ENCODE results near the gene SMYD3.
"Not testable (repeated sequence)": the region's sequence is repeated elsewhere in the genome, so short reads cannot be mapped to it uniquely, and the experiment has no call there.

Gene SMYD3

DNA sequence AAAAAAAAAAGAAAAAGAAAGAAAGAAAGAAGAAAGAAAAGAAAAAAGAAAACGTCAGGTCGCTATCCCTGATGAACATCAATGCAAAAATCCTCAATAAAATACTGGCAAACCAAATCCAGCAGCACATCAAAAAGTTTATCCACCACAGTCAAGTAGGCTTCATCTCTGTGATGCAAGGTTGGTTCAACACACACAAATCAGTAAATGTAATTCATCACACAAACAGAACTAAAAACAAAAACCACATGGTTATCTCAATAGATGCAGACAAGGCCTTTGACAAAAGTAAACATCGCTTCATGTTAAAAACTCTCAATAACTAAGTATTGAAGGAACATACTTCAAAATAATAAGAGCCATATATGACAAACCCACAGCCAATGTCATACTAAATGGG lies 779.0 kb downstream of the SMYD3 start:
- DNase-seq: not testable (repeated sequence)

DNA sequence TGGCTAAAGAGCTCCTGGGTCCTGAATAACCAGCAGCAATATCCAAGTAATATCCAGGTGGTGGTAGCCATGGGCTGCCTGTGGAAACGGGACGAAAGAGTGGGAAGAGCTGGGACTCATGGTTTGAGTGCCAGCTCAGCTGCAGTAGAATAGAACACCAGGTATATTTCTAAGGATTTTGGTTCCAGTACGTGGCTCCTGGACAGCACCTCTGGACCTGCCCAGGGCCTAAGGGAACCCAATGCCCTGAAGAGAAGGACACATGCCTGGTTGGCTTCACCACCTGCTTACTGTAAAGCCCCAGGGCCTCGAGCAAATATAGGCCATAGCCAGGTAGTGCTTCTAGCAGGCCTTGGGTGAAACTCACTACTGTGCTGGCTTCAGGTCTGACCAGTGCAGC lies 785.6 kb downstream of the SMYD3 start:
- DNase-seq: no peak

DNA sequence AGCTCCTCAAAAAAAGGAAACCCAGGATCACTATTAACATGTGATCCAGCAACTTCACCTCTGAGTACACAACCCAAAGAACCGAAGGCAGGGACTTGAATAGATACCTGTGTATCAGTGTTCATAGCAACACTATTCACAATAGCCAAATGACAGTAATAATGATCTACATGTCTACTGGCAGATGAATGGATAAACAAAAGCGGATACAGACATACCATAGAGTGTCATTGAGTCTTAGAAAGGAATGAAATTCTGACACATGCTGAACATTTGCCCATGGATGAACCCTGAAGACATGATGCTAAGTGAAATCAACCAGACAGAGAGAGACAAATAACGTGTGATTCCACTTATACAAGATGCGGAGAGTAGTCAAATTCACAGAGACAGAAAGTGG lies 788.1 kb downstream of the SMYD3 start:
- no peak for DNase-seq

DNA sequence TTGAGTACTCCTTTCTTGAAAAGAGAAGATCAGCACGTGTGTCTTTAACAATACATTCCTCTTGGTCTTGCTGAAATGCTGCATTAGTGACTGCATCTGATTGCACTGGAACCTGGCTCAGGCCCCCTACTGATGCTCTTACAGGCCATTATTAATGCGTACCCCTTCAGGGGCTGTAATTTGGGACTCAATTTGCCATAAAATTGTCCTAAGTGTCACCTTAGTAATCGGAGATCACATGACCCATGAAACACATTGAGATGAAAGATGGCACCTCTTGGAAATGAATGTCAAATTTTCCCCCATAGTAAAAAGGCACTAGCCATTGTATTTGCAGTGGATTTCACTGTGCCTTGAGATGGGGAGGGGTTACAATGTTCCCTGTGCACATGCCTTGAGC lies 789.0 kb downstream of the SMYD3 start:
- DNase-seq: no peak

DNA sequence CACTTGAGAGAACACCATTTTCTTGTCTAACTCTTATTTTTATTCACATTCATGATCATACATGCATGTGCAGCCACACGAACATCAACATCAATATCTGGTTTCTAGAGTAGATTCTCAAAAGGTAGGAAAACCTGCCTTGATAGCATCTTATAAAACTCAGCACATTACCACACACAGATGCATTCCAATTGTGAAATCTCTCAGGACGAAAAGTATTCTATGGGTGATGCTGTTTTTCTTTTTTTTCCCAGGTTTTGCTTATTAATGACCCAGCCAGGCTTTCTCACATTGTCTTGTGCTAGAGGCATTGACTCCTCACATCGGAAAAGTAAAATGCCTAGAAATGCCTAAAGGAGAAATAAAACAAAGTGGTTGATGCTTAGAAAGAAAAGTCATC lies 789.5 kb downstream of the SMYD3 start:
- DNase-seq: no peak

DNA sequence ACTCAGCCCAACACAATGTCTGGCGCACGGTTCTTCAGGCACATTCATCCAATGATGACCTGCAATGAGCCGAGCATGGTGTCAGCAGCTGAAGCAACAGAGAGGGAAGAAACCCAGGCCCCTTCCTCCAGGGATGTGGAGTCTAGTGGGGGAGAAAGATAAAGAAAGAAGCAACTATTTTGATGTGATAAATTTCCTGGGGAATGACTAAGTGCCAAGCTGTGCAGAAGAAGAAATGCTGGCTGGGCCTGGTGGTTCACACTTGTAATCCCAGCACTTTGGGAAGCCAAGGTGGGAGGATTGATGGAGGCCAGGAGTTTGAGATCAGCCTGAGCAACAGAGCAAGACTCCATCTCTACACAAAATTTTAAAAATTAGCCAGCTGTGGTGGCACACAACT lies 790.5 kb downstream of the SMYD3 start:
- no peak for DNase-seq

DNA sequence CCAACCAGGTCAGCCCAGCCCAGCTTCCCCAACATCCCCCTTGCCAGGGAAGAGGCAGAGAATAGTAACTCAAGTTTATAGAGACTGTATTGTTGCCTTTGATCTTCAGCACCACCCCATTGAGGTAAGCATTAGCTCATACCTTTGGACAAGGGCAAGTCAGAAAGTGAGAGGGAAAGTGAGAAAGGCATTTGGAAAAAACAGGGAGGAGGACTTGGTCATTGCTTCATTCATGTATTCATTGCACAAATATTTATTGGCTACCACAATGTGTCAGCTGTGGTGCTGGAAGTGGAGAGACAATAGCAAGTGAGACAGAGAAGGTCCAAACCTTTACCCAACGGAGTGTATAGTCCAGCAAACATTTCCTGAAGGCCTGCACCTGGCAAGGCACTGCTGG lies 791.1 kb downstream of the SMYD3 start:
- DNase-seq: no peak

DNA sequence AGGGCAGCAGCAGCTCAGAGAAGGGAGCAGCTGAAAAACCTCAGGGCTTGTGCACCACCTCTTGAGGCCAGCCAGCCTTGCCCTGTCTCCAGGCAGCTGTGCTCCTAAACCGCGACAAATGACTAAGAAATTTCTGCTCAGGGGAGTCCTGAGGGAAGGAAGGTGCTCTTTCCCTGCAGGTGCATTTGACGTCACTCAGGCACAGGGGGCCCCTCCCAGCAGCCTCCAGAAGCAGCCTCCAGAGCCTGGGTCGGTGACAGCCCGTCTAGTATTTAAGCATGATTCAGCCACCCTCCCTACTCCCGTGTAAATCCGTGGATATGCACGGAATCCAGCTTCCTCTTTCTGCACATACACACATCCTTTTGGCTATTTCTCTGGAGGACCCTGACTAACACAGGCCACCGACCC lies 791.8 kb downstream of the SMYD3 start:
- no peak for DNase-seq

DNA sequence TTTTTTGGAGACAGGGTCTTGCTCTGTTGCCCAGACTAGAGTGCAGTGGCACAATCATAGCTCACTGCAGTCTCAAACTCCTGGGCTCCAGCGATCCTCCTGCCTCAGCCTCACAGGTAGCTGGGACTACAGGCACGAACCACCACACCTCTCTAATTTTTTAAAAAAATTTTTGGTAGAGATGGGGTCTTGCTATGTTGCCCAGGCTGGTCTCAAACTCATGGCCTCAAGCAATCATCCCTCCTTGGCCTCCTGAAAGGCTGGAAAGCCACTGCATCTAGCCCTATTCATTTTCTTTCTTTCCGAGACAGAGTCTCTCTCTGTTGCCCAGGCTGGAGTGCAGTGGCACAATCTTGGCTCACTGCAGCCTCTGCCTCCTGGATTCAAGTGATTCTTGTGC lies 793.1 kb downstream of the SMYD3 start:
- not testable (repeated sequence) for DNase-seq

DNA sequence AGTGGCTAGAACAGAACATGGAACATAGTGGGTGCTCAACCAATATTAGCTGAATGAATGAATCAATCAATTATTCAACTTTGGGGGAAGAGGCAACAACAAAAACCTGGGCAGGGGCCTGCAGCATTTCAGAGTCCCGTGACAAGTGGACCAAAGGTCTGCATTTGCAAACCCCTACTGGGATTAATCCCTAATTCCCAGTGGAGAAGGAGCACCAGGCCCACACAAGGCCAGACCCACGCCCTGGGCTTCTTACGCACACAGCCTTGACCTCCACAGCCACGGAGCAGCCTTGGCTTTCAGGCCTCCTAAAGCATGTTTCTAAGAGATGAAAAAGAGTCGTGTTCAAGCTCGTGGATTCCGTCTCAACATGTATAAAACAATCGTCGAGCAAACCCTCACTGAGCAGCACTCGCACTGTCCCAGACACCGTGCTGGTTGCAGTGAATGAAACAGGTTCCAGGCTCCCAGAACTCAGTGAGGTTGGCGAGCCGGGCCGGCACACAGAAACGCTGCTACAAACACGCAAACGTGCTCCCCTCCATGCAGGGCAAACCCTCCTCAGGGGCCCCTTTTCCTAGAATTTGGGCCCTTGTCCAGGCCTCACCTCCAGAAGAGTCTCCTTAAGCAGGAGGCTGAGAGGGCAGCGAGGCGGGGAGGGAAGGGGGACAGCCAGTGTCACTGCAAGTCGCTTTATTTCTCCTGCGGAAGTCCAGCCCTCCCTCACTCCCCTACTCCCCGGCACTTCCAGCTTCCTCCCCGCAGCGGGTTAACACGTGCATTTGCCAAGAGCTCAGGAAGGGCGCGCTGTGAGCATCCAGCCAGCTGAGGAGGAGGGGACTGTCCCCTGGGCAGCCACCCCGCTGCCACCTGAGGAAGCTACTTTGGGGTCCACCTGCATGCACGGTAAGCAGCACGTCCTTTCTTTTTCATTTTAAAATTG lies 795.8 kb downstream of the SMYD3 start:
- DNase-seq: no peak

DNA sequence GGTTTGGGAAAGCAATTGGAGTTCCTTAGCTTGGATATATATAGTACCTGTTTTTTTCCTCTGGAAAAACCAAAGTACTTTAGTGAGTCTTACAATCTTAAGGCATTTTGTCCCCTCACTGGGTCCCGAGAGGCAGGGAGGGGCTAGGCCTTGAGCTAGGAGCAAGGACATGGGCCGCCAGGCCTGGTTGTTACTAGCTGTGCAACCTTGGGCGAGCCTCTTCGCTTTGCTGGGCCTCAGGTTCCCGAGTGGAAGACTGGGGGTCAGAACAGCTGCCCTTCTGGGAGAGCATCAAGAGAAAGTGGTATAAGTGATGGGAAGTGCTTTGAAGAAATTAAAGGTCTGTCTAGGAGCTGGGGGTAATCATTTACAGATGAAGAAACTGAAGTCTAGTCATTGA lies 799.1 kb downstream of the SMYD3 start:
- DNase-seq: no peak

DNA sequence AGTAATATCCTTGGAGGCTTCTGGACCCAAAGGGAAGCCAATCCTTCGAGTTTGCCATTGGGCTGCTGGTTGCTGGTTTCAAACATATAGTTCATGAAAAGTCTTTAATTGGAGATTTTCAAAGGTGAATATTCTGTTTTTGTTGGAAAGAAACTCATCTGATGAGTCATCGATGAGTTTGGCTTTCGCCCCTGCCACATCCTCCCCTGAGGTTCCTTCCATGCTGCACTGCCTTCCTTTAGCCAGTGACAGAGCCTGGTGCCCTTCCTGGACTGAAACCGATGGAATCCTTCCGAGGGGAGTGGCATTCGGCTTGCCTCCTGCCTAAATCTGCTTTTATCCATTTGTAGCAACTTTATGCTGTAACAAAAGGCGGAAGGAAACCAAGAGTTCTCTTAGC lies 802.3 kb downstream of the SMYD3 start:
- DNase-seq: no peak

DNA sequence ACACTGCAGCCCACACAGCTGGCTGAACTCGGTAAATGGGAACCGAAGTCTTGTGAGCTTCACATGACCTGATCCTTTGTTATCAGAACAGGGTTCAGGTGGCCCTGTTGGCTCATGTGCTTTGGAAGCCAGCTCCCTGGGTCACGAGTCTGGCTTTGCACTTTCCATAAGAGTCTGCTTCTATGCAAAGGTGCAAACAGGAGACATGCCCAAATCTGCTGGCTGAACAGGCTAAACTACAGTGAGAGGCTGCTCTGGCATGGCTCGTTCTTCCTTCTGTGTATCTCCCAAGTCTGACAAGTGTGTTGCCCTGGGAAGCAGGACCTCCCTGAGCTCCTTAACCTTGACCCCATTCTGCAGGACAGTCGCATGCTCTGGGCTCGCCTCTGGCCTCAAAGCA lies 802.7 kb downstream of the SMYD3 start:
- no peak for DNase-seq

DNA sequence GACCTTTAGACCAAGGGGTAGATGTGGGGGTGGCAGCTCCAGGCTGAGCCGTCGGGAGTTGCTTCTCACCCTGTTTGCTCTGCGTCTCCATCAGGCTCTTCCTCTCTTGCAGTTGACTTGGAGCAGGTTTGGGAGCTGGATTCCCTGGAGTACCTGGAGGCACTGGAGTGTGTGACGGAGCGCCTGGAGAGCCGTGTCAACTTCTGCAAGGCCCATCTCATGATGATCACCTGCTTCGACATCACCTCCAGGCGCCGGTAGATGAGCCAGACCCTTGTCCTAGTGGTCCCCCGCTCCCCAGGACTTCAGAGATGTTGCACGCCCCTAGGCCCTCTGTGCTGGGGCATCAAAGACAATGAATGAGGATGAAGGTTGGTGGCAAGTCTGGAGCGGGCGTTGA lies 804.7 kb downstream of the SMYD3 start:
- DNase-seq: no peak

DNA sequence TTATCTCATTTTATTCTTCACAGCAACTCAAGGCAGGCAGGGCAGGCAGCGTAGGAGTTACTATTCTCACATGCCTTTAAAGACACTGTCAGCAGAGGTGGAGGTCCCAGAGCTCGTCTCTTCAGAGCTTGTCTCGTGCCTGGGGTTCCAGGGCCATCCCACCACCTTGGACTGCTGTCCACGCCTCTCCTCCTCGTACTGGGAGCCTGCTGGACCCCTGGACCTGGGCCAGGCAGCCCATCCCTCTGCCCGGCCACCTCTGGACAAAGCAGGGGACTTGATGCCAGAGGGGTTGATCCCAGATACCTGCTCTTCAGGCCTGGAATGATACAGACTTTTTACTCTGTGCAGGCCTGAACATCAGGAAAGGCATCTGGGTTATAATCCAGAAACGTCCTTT lies 805.4 kb downstream of the SMYD3 start:
- no peak for DNase-seq

DNA sequence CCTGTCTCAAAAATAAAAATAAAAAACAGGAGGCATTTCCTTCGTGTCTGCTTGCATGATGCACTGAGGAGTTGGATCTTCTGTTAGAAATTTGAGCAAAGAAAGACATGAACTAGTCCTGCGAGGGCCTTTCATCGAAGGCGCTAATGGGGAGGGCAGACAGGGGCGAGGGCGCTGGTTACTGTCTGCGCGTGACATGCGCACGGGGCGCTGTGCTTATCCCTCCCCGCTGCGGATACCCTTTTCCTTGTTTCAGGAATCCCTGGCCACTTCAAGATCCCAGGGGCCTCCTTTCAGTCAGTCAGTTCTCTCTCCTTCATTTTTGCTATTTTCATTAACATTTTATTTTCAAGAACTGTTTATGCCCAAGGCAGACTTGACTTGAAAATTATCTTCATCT lies 806.4 kb downstream of the SMYD3 start:
- DNase-seq: no peak

Data from activated CD8-positive, alpha-beta memory T cell treated with anti-CD3 and anti-CD28 coated beads, Interleukin-2, amount 50 U/mL, for 4 hours (primary cell).